Endothelial cell (in vitro differentiated cells): ENCODE measurements around the gene IKZF4. TPM values are rescaled to one million over a fixed set of nuclear protein-coding genes. Genes with fewer than 3 reads are reported as not detected.
A peak's percentile ranks its signal among the peaks of the same experiment; 100 is the strongest.

Source experiments
- DNase-seq: peaks from one replicate; pipeline ENCODE4 v3.0.0; 2021; ENCODE audit warnings: low spot score
- H3K27ac Mint-ChIP-seq: one replicate; pipeline ENCODE4 v1.8.0; 2021; ENCODE audit warnings: mixed read lengths, inconsistent platforms; ENCODE audit not compliant: unreplicated experiment
- H3K27me3 Mint-ChIP-seq: one replicate; pipeline ENCODE4 v1.8.0; 2021; ENCODE audit warnings: mild to moderate bottlenecking, moderate library complexity, mixed read lengths, inconsistent platforms; ENCODE audit not compliant: unreplicated experiment
- H3K36me3 Mint-ChIP-seq: one replicate; pipeline ENCODE4 v1.8.0; 2021; ENCODE audit warnings: mild to moderate bottlenecking, low read depth, mixed read lengths, inconsistent platforms; ENCODE audit not compliant: unreplicated experiment
- H3K4me1 Mint-ChIP-seq: one replicate; pipeline ENCODE4 v1.8.0; 2021; ENCODE audit warnings: mild to moderate bottlenecking, mixed read lengths, inconsistent platforms; ENCODE audit not compliant: unreplicated experiment
- H3K4me3 Mint-ChIP-seq: one replicate; pipeline ENCODE4 v1.8.0; 2021; ENCODE audit warnings: mild to moderate bottlenecking, mixed read lengths, inconsistent platforms; ENCODE audit not compliant: unreplicated experiment
- H3K9me3 Mint-ChIP-seq: one replicate; pipeline ENCODE4 v1.8.0; 2021; ENCODE audit warnings: mixed read lengths, inconsistent platforms; ENCODE audit not compliant: unreplicated experiment
- total RNA-seq: library from RNA; stranded (reverse); fragmentation: NEBNext Ultra II Directional; extraction: Animal tissue kit (Norgen Biotek cat#: 25700); gene quantifications from one replicate; pipeline ENCODE4 v1.2.1, GENCODE V29; 2021; ENCODE audit not compliant: unreplicated experiment
- TF ChIP-seq, protein P1 (sequence below): fragments of 200-600 bp; sonication (generic); IDR thresholded peaks from one replicate; pipeline ENCODE4 v1.5.0; 2021; ENCODE audit warnings: antibody characterized with exemption; ENCODE audit not compliant: unreplicated experiment

The IKZF4 gene
- total RNA-seq, 1 donor from 2014 or later, result 3.0 TPM

DNA sequence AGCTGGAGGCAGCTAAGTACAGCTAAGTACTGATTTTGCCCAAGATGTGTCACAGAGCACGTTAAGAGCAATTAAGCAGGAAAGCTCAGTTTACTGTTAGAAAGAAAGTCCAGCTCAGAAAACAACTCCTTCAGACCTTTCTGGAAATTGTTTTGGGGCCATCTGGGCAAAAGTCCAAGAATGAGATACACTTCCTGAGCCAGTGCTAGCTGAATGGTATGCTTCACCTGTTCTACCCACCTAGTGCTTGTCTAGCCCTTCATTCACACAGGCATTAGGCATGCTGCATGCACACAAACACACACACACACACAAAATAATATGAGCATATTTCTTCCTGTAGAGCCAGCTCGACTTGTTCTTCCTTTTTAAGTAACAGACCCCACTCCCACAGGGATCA is 6.6 kb upstream of the IKZF4 start:
- H3K27ac Mint-ChIP-seq, result peak overlapping the region; percentile 30
- H3K4me3 Mint-ChIP-seq, result no peak overlapping the region
- no peak for DNase-seq
- peaks cover 8% of the 10 kb centered on the region for H3K4me1 Mint-ChIP-seq
- peaks cover 5% of the 10 kb centered on the region for H3K27me3 Mint-ChIP-seq
- TF ChIP-seq, protein P1, sequence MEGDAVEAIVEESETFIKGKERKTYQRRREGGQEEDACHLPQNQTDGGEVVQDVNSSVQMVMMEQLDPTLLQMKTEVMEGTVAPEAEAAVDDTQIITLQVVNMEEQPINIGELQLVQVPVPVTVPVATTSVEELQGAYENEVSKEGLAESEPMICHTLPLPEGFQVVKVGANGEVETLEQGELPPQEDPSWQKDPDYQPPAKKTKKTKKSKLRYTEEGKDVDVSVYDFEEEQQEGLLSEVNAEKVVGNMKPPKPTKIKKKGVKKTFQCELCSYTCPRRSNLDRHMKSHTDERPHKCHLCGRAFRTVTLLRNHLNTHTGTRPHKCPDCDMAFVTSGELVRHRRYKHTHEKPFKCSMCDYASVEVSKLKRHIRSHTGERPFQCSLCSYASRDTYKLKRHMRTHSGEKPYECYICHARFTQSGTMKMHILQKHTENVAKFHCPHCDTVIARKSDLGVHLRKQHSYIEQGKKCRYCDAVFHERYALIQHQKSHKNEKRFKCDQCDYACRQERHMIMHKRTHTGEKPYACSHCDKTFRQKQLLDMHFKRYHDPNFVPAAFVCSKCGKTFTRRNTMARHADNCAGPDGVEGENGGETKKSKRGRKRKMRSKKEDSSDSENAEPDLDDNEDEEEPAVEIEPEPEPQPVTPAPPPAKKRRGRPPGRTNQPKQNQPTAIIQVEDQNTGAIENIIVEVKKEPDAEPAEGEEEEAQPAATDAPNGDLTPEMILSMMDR, result no peak
- no peaks in the 10 kb centered on the region for H3K36me3 Mint-ChIP-seq
- no peaks in the 10 kb centered on the region for H3K9me3 Mint-ChIP-seq

DNA sequence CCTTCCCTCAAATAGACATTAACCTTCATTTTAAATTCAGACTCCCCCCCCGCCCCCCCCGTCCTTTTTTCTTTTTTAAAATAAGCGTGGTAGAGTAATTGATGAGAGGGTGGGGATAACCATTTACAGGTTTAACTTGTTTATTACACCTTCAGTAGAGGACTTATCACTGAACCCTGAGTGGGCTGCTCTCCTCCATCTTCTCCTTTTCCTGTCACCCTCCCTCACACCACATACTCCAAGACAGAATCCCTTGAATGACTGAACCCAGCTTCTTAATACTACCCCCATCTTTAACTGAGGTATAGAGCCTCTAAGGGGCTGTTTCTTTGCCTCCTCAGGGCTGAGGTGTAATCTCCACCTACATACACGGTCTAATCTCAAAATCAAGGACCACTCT is 3.7 kb upstream of the IKZF4 start:
- Mint-ChIP-seq H3K9me3 (no peaks in the 10 kb centered on the region), H3K36me3 (peaks cover 1% of the 10 kb centered on the region), H3K27ac (no peak overlapping the region), H3K4me1 (peaks cover 16% of the 10 kb centered on the region), H3K4me3 (no peak overlapping the region), H3K27me3 (peaks cover 9% of the 10 kb centered on the region)
- TF ChIP-seq, protein P1, result no peak
- no peak for DNase-seq

DNA sequence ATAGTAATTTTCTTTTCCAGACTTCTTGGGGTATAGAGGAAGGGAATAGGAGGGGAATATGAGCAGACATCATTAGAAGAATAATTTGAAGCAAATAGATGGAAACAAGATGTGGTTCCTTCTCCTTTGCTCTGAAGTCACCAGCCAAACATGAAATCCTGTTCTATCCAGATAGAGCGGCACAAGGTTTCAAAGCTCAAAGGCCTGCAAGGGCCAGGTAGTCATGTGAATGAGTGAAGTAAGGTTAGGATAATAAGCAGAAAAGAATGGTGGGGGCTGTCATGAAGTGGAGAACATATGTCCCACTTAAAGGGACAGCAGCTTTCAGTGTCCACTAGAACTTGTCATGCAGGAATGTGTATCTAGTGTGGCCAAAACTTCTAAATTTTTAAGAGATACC is 2.5 kb upstream of the IKZF4 start:
- Mint-ChIP-seq H3K27me3 (peaks cover 9% of the 10 kb centered on the region), H3K4me3 (no peak overlapping the region), H3K4me1 (peaks cover 16% of the 10 kb centered on the region), H3K9me3 (no peaks in the 10 kb centered on the region), H3K27ac (no peak overlapping the region), H3K36me3 (peaks cover 4% of the 10 kb centered on the region)
- no peak for DNase-seq
- TF ChIP-seq, protein P1, result no peak

DNA sequence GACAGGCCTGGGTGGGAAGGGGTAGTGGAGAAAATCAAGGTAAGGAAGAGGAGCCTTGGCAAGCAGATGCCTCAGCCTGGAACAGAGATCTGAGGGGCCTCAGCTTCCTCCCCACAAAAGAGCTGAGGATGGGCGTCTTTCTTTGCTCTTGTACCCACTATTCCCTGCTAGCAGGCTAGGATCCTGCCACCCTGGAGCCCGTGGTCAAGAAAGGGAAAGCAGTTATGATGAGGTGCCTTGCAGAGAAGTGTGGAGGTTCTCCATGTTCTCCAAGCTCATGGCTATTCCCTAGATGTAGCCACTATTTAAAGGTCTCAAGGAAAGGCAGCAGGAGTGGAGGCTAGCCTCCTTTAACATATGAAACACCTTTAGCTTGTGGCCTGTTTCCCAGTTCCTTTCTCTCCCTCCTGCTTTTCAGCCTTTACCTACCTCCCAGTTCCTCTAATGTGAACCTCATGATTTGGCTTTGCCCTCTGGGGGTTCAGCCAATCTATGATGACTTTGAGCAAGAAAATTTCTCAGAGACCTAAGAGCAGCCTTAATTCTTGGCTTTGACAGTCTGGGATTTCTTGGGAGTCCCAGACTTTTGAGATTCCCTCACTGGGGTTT is 1.1 kb downstream of the IKZF4 start:
- peaks cover 14% of the 10 kb centered on the region for H3K4me1 Mint-ChIP-seq
- no peaks in the 10 kb centered on the region for H3K9me3 Mint-ChIP-seq
- no peak for DNase-seq
- H3K27ac Mint-ChIP-seq, result no peak overlapping the region
- peaks cover 4% of the 10 kb centered on the region for H3K36me3 Mint-ChIP-seq
- TF ChIP-seq, protein P1, result no peak
- H3K27me3 Mint-ChIP-seq, result peaks cover 6% of the 10 kb centered on the region
- H3K4me3 Mint-ChIP-seq, result no peak overlapping the region

DNA sequence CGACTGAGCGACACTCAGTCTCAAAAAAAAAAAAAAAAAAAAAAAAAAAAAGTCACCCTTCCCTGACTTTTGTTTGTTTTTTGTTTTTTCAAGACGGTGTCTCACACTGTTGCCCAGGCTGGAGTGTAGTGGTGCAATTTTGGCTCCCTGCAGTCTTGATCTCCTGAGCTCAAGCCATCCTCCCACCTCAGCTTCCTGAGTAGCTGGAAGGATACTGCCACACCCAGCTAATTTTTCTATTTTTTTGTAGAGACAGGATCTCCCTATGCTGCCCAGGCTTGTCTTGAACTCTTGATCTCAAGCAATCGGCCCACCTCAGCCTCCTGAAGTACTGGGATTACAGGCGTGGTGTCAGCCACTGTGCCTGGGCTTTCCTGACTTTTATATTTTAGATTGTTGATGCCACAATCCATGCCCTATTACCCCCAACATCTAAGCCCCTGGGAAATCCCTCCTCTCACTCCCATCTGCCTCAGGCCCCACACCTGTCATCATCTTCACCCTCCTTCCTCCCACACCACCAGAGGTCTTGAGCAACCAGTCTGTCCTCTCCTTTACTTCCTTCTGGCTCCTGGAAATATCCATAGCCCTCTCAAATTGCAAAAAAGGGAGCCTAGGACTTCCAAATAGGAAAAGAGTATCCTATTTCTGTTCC is 7.8 kb downstream of the IKZF4 start:
- H3K36me3 Mint-ChIP-seq, result peaks cover 10% of the 10 kb centered on the region
- no peaks in the 10 kb centered on the region for H3K9me3 Mint-ChIP-seq
- peak overlapping the region; percentile 21 for H3K27ac Mint-ChIP-seq
- H3K27me3 Mint-ChIP-seq, result peaks cover 1% of the 10 kb centered on the region
- TF ChIP-seq, protein P1, result no peak
- H3K4me1 Mint-ChIP-seq, result peaks cover 14% of the 10 kb centered on the region
- no peak overlapping the region for H3K4me3 Mint-ChIP-seq
- no peak for DNase-seq
